GM13976 (cell line): ENCODE measurements around the gene ARFGAP2.

ENCODE experiments used
- DNase-seq: peaks from one replicate; pipeline ENCODE4 v3.0.0; 2012; ENCODE audit warnings: low spot score
- in situ Hi-C: fragments of 300-500 bp; cut with MboI; formaldehyde crosslinking; loops from one replicate; pipeline ENCODE4 v1.12.0; 2022; ENCODE audit warnings: low sequenced_read_pairs, mixed read lengths, inconsistent platforms; ENCODE audit not compliant: unreplicated experiment
- TF ChIP-seq, protein P1 (sequence below): IDR thresholded peaks from 2 replicates; pipeline ENCODE4 v1.5.1; 2012; ENCODE audit warnings: borderline replicate concordance, mild to moderate bottlenecking; ENCODE audit not compliant: insufficient read depth; ENCODE audit errors: extremely low read depth, missing control alignments, control extremely low read depth

Gene ARFGAP2

DNA sequence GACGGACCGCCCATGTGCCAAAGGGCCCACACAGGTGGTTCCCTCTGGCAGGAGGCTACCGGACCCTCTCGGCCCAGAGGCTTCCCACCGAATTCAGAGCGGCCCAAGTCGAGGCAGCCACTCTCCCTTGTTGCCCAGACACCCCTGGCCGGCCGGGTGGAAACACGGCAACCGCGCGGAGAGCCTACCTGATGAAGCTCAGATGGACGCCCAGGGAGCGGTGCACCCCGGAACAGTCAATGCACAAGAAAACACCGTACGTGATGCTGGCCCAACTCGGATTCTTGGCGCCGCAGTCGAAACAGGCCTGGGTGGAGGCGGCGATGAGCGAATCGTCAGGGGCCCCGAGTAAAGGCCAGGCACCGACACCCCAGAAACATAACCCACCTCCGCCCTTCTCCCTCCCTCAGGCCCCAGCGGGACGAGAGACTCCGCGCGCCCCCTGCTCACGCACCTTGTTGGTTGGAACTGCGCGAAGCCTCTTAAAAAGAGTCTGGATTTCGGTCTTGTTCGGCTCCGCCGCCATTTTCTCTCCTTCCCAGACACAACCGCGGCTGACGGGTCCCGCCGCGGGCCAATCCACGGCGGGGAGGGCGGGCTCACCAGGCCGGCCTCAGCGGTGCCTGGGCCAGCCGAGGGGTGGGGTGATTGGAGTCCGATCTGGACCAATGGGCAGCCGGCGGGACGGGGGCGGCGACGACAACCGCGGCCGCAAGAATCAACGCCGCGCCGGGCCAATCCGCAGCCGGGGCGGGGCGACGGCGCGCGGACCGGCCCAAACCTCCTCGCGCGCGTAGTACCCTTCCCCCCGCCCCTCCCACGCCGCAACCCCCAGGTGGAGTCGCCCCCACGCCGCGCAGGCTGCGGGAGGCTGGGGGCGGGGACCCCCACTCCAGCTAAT lies at the start of gene ARFGAP2:
TSS of gene ARFGAP2 (minus strand) at position 552 of the 901 bp plus-strand sequence. CDS start at position 526, 26 bp downstream.
- peak; percentile 100 for DNase-seq
- TF ChIP-seq, protein P1, sequence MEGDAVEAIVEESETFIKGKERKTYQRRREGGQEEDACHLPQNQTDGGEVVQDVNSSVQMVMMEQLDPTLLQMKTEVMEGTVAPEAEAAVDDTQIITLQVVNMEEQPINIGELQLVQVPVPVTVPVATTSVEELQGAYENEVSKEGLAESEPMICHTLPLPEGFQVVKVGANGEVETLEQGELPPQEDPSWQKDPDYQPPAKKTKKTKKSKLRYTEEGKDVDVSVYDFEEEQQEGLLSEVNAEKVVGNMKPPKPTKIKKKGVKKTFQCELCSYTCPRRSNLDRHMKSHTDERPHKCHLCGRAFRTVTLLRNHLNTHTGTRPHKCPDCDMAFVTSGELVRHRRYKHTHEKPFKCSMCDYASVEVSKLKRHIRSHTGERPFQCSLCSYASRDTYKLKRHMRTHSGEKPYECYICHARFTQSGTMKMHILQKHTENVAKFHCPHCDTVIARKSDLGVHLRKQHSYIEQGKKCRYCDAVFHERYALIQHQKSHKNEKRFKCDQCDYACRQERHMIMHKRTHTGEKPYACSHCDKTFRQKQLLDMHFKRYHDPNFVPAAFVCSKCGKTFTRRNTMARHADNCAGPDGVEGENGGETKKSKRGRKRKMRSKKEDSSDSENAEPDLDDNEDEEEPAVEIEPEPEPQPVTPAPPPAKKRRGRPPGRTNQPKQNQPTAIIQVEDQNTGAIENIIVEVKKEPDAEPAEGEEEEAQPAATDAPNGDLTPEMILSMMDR = no peak
- in situ Hi-C loops = no loop called here

DNA sequence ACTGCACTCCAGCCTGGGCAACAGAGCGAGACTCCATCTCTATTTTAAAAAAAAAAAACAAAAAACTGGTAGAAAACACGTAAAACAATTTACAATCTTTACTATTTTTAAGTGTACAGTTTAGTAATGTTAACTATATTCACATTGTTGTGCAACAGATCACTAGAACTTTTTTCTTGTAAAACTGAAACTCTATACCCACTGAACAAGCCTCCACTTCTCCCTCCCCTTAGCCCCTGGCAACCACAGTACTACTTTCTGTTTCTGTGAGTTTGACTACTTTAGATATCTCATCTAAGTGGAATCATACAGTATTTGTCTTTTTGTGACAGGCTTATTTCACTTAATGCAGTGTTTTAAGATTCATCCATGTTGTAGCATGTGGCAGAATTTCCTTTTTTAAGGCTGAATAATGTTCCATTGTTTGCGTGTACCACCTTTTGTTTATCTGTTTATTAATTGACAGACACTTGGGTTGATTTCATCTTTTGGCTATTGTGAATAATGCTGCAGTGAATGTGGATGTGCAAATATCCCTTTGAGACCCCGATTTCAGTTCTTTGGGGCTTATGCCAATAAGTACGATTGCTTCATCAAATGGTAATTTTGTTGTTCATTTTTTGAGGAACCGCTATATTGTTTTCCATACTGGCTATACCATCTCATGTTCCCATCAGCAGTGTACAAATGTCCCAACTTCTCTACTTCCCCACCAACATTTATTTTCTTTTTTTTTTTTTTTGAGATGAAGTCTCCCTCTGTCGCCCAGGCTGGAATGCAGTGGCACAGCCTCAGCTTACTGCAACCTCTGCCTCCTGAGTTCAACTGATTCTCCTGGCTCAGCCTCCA lies 49.1 kb upstream of the ARFGAP2 start:
- in situ Hi-C loops = no loop called here
- DNase-seq = no peak
- TF ChIP-seq, protein P1 = no peak

DNA sequence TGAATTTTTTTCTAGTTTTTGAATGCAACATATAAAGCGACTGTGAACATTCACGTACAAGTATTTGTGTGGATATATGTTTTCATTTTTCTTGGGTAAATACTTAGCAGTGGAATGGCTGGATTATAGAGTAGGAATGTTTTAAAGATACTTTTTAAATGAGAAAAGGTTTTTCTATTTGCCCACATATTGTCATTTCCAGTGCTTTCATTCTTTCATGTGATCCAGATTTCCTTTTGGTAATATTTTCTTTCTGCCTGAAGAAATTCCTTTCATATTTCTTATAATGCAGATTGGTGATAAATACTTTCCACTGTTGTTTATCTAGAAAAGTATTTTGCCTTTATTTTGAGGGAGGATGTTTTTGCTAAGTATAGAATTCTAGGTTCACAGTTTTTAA lies 46.0 kb upstream of the ARFGAP2 start:
- in situ Hi-C loops = no loop called here
- DNase-seq = no peak
- TF ChIP-seq, protein P1 = no peak

DNA sequence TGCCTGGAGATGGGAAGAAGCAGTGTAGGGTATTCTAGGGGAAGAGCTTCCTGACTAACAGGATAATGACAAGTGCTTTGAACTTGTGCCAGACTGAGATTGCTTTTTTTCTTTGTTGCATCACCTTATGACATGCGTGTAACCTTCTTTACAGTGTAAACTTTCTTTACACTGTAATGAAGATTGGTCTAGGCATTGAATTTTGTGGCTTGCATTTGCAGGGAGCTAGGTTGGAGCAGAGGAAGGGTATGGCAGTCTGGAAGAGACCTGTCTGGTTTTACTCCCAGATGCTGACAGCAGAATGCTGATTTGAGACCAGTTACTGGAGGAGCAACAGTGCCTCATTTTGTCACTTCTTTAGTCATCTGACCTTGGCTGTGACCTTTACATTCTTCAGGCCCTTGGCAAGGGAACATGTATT lies 43.7 kb upstream of the ARFGAP2 start:
- in situ Hi-C loops = no loop called here
- no peak for DNase-seq
- TF ChIP-seq, protein P1 = no peak

DNA sequence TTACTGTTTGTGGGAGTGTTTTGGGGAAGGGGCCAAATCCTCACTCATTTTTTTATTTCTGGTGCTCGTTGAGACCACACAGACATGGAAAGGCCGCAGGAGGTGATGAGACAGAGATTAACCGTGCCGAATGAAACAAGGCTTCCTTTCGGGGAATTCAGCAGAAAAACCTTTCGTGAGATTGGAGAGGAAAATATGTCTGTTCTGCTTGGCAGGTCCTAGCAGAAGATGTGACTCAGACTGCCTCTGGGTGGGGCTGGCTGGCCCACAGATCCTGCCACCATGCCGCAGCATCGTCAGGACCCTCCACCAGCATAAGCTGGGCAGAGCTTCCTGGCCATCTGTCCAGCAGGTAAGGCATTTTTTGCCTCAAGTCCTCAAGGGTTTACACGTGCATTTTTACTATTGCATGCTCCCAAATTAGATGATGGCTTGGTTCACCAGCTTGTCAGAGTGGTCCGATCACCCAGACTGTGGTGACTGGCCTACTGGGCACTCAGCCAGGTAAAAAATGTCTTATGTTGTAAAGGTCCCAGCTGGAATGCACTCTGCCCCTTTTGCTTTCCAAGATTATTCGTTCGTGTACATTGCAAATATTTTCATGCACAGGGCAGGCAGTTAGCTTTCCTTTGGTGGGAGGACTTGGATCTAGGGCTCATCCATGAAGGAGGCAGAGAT lies 39.6 kb upstream of the ARFGAP2 start:
- TF ChIP-seq, protein P1 = no peak
- in situ Hi-C loops = no loop called here
- DNase-seq = peak; percentile 60

DNA sequence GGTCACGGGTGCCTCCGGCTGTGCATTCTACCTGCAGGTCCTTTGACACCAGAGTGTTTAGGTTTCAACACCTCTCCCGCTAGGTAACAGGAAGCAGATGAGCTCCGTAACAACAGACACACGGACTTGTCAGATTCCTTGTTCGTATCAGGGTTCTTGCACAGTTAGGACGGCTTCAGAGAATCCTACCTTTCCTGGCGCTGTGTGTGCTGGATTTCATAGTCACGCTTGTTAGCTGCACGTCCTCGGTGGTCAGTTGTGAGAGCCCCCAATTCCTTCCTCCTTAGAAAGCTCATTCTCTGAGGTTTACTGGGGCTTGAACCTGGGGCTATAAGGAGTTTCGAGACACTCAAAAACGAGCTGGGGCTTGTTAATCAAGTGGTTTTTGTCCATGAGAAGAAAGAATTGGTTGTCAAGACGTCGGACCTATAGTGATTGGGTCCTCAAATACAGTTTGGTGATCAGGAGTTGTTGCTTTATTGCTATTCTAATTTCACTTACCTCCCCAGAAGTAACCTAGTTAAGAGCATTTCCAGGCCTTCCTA lies 38.8 kb upstream of the ARFGAP2 start:
- in situ Hi-C loops = no loop called here
- TF ChIP-seq, protein P1 = no peak
- peak; percentile 20 for DNase-seq
